Neural cell (in vitro differentiated cells): ENCODE measurements around the gene ABHD14A.

Experiments
- EP300 ChIP-seq: fragments of 450-650 bp; conservative IDR thresholded peaks from 2 replicates; pipeline ENCODE4 v1.6.1; 2014; ENCODE audit warnings: antibody characterized with exemption, mild to moderate bottlenecking, moderate library complexity; ENCODE audit not compliant: poor library complexity, severe bottlenecking
- POLR2AphosphoS5 ChIP-seq: IDR thresholded peaks from 2 replicates; pipeline ENCODE4 v1.6.1; 2012
- RAD21 ChIP-seq: fragments of 450-650 bp; conservative IDR thresholded peaks from 2 replicates; pipeline ENCODE4 v1.6.1; 2014; ENCODE audit warnings: antibody characterized with exemption, mild to moderate bottlenecking, moderate library complexity
- TF ChIP-seq, protein P1 (sequence below): fragments of 450-650 bp; IDR thresholded peaks from 2 replicates; pipeline ENCODE4 v1.5.1; 2014; ENCODE audit warnings: antibody characterized with exemption, mild to moderate bottlenecking, moderate library complexity; ENCODE audit not compliant: poor library complexity, severe bottlenecking
- TF ChIP-seq, protein P2 (sequence below): IDR thresholded peaks from 2 replicates; pipeline ENCODE4 v1.6.1; 2012; ENCODE audit warnings: borderline replicate concordance

DNA sequence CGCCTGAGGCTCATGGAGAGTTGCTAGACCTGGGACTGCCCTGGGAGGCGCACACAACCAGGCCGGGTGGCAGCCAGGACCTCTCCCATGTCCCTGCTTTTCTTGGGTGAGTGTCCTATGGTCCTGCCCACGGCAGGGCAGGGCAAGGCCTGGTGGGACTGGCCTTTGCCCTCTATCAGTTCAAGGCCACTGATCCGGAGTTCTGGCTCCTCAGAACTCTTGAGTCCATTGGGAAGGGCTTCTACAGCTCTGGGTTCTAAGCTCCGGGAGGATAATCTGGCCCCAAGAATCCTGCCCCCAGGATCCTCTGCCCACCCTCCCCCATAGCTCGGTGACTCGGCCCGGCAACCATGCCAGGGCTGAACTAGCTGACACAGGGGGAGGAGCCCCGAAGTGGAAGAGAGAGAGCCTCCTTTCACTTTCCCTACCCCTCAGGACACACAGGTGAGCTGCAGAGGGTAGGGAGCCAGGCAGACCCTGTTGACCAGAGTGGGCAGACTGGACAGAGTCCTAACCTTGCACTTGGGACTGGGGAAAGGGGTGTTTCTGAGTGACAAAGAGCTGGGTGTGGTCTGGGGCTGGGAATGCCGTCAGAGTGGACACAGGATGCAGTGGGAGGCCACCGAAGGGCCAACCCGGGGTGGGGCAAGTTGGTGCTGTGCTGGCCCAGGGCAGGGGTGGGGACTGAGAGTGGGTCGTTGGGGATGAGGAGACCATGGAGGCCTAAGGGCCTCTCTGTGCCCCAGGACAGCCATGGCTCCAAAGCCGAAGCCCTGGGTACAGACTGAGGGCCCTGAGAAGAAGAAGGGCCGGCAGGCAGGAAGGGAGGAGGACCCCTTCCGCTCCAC is 32.0 kb upstream of the ABHD14A start:
- TF ChIP-seq, protein P1, sequence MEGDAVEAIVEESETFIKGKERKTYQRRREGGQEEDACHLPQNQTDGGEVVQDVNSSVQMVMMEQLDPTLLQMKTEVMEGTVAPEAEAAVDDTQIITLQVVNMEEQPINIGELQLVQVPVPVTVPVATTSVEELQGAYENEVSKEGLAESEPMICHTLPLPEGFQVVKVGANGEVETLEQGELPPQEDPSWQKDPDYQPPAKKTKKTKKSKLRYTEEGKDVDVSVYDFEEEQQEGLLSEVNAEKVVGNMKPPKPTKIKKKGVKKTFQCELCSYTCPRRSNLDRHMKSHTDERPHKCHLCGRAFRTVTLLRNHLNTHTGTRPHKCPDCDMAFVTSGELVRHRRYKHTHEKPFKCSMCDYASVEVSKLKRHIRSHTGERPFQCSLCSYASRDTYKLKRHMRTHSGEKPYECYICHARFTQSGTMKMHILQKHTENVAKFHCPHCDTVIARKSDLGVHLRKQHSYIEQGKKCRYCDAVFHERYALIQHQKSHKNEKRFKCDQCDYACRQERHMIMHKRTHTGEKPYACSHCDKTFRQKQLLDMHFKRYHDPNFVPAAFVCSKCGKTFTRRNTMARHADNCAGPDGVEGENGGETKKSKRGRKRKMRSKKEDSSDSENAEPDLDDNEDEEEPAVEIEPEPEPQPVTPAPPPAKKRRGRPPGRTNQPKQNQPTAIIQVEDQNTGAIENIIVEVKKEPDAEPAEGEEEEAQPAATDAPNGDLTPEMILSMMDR = no peak
- TF ChIP-seq EP300 (no peak), POLR2AphosphoS5 (no peak), RAD21 (no peak)
- TF ChIP-seq, protein P2, sequence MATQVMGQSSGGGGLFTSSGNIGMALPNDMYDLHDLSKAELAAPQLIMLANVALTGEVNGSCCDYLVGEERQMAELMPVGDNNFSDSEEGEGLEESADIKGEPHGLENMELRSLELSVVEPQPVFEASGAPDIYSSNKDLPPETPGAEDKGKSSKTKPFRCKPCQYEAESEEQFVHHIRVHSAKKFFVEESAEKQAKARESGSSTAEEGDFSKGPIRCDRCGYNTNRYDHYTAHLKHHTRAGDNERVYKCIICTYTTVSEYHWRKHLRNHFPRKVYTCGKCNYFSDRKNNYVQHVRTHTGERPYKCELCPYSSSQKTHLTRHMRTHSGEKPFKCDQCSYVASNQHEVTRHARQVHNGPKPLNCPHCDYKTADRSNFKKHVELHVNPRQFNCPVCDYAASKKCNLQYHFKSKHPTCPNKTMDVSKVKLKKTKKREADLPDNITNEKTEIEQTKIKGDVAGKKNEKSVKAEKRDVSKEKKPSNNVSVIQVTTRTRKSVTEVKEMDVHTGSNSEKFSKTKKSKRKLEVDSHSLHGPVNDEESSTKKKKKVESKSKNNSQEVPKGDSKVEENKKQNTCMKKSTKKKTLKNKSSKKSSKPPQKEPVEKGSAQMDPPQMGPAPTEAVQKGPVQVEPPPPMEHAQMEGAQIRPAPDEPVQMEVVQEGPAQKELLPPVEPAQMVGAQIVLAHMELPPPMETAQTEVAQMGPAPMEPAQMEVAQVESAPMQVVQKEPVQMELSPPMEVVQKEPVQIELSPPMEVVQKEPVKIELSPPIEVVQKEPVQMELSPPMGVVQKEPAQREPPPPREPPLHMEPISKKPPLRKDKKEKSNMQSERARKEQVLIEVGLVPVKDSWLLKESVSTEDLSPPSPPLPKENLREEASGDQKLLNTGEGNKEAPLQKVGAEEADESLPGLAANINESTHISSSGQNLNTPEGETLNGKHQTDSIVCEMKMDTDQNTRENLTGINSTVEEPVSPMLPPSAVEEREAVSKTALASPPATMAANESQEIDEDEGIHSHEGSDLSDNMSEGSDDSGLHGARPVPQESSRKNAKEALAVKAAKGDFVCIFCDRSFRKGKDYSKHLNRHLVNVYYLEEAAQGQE = no peak
